Measurements from ENCODE around the gene TP53.

DNA sequence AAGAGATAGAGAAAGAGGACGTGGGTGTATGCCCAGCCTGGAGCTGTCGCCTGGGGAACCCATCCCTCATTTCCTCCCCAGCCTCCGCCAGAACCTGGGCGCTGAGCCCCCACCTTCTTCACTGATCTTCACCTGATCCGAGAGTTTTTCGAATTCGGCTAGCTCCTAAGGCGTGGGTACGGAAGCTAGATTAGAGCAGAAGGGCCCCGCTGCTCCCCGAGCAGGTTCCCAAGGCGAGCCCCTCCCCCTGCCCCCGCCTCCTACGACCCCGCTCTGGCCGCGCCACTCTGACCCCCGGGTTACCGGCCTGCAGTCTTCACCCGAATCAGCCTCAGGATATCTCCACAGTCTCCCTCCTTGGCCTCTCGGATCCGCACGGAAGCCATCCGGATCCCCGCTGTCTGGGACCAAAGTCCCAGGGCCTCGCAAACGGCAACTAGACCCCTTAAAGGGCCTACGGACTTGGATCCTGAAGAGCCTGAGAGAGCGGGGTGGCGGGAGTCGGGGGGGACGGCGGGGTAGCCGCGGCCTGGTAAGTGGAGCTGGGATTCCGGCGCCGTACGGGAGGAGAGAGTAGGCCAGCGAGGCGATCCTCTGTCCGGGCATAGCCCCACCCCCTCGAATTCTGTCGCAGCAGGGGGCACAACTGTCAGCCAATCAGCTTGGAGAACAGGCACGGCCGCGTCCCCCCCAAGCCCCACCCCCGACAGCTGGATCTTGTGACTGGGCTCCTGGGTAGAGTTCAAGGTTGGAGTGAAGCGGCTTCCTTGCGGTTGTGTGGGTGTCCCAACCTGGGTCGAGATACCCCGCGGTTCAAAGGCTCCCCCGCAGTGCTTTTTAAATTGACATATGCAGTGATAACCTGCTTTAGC lies 59.8 kb downstream of the TP53 start, which contains the start of gene SAT2:
- TF ChIP-seq, protein P1, sequence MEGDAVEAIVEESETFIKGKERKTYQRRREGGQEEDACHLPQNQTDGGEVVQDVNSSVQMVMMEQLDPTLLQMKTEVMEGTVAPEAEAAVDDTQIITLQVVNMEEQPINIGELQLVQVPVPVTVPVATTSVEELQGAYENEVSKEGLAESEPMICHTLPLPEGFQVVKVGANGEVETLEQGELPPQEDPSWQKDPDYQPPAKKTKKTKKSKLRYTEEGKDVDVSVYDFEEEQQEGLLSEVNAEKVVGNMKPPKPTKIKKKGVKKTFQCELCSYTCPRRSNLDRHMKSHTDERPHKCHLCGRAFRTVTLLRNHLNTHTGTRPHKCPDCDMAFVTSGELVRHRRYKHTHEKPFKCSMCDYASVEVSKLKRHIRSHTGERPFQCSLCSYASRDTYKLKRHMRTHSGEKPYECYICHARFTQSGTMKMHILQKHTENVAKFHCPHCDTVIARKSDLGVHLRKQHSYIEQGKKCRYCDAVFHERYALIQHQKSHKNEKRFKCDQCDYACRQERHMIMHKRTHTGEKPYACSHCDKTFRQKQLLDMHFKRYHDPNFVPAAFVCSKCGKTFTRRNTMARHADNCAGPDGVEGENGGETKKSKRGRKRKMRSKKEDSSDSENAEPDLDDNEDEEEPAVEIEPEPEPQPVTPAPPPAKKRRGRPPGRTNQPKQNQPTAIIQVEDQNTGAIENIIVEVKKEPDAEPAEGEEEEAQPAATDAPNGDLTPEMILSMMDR (IDR thresholded peaks at IDR 0.05; ENCODE audit: insufficient read depth, low read length, poor library complexity, severe bottlenecking) = no peak
- no peak for TF ChIP-seq EZH2phosphoT487 (conservative IDR thresholded peaks at IDR 0.05; ENCODE audit: low read length)
